Liver (tissue), 9 donors: ENCODE data around the gene BFSP2. TPM values are rescaled to one million over a fixed set of nuclear protein-coding genes. Genes with fewer than 3 reads are reported as not detected.
"Not testable (repeated sequence)": the region's sequence is repeated elsewhere in the genome, so short reads cannot be mapped to it uniquely, and the experiment has no call there.

ENCODE experiments used
- DNase-seq: peaks from one replicate; pipeline ENCODE4 v3.0.0-alpha.2; 2017; ENCODE audit warnings: low spot score
- H3K27ac ChIP-seq, 2 donors: one replicate each; pipeline ENCODE4 v1.7.0; 2013; ENCODE audit warnings: inconsistent platforms in 2 of 2, low read length in 2 of 2, control low read depth in 1 of 2, low read depth in 1 of 2, mild to moderate bottlenecking in 1 of 2
- H3K27me3 ChIP-seq, 4 donors: one replicate each; pipeline versions ENCODE4 v1.6.1 to v1.7.0; 2013; ENCODE audit warnings: low read length in 3 of 4, inconsistent platforms in 1 of 4, mild to moderate bottlenecking in 1 of 4, moderate library complexity in 1 of 4; ENCODE audit not compliant: control insufficient read depth in 4 of 4, insufficient read depth in 4 of 4
- H3K36me3 ChIP-seq, 4 donors: one replicate each; pipeline versions ENCODE4 v1.6.1 to v1.7.0; 2013; ENCODE audit warnings: low read length in 3 of 4, mild to moderate bottlenecking in 3 of 4, low read depth in 1 of 4, moderate library complexity in 1 of 4; ENCODE audit not compliant: control insufficient read depth in 4 of 4, insufficient read depth in 3 of 4
- H3K4me1 ChIP-seq, 4 donors: one replicate each; pipeline versions ENCODE4 v1.6.1 to v1.7.0; 2013; ENCODE audit warnings: low read length in 3 of 4, mild to moderate bottlenecking in 3 of 4, moderate library complexity in 1 of 4; ENCODE audit not compliant: control insufficient read depth in 4 of 4, insufficient read depth in 4 of 4
- H3K4me3 ChIP-seq, 3 donors: one replicate each; pipeline versions ENCODE4 v1.6.1 to v1.7.0; 2013; ENCODE audit warnings: low read length in 3 of 3, control low read depth in 1 of 3, low read depth in 1 of 3, mild to moderate bottlenecking in 1 of 3
- H3K9ac ChIP-seq, 2 donors: one replicate each; pipeline ENCODE4 v1.7.0; 2013; ENCODE audit warnings: low read length in 2 of 2, mild to moderate bottlenecking in 2 of 2, moderate library complexity in 2 of 2, control low read depth in 1 of 2, low read depth in 1 of 2
- H3K9me3 ChIP-seq, 4 donors: one replicate each; pipeline versions ENCODE4 v1.6.1 to v1.7.0; 2013; ENCODE audit warnings: low read length in 3 of 4; ENCODE audit not compliant: control insufficient read depth in 4 of 4
- EGR1 ChIP-seq, 2 donors: IDR thresholded peaks; 2 replicates each; pipeline ENCODE4 v1.6.1; 2016 to 2018; ENCODE audit warnings: antibody characterized with exemption in 2 of 2, low read depth in 2 of 2
- FOXA1 ChIP-seq: IDR thresholded peaks from 2 replicates; pipeline ENCODE4 v1.6.1; 2016; ENCODE audit warnings: antibody characterized with exemption
- FOXA2 ChIP-seq: IDR thresholded peaks from 2 replicates; pipeline ENCODE4 v1.6.1; 2016; ENCODE audit warnings: antibody characterized with exemption
- GABPA ChIP-seq, 2 donors: IDR thresholded peaks in 1 of 2; conservative IDR thresholded peaks in 1 of 2; 2 replicates each; pipeline ENCODE4 v1.6.1; 2016; ENCODE audit warnings: antibody characterized with exemption in 2 of 2, mild to moderate bottlenecking in 1 of 2, moderate library complexity in 1 of 2
- HNF4A ChIP-seq, 2 donors: conservative IDR thresholded peaks; 2 replicates each; pipeline ENCODE4 v1.6.1; 2016; ENCODE audit warnings: antibody characterized with exemption in 2 of 2, mild to moderate bottlenecking in 2 of 2
- HNF4G ChIP-seq: IDR thresholded peaks from 2 replicates; pipeline ENCODE4 v1.6.1; 2016; ENCODE audit warnings: antibody characterized with exemption
- JUND ChIP-seq, 2 donors: IDR thresholded peaks; 2 replicates each; pipeline ENCODE4 v1.6.1; 2016; ENCODE audit warnings: antibody characterized with exemption in 2 of 2
- NR2F2 ChIP-seq: IDR thresholded peaks from 2 replicates; pipeline ENCODE4 v1.6.1; 2016; ENCODE audit warnings: antibody characterized with exemption
- RAD21 ChIP-seq, 2 donors: IDR thresholded peaks; 2 replicates each; pipeline ENCODE4 v1.6.1; 2016; ENCODE audit warnings: antibody characterized with exemption in 2 of 2, mild to moderate bottlenecking in 2 of 2
- RXRA ChIP-seq, 2 donors: IDR thresholded peaks; 2 replicates each; pipeline ENCODE4 v1.6.1; 2017 to 2018; ENCODE audit warnings: antibody characterized with exemption in 2 of 2, mild to moderate bottlenecking in 1 of 2
- SP1 ChIP-seq: IDR thresholded peaks from 2 replicates; pipeline ENCODE4 v1.6.1; 2018; ENCODE audit warnings: antibody characterized with exemption, mild to moderate bottlenecking
- TAF1 ChIP-seq: conservative IDR thresholded peaks from 2 replicates; pipeline ENCODE4 v1.6.1; 2016; ENCODE audit warnings: antibody characterized with exemption, mild to moderate bottlenecking
- YY1 ChIP-seq: IDR thresholded peaks from 2 replicates; pipeline ENCODE4 v1.6.1; 2016; ENCODE audit warnings: antibody characterized with exemption, mild to moderate bottlenecking
- WGBS: extraction: QIAGEN DNeasy Blood & Tissue Kit; methylation state at CpG from one replicate; pipeline ENCODE4 v1.1.7; 2013; 5-methylcytosine and 5-hydroxymethylcytosine counted together
- polyA plus RNA-seq, 2 donors: library from polyadenylated mRNA; stranded (reverse) in 1 of 2; unstranded in 1 of 2; fragments of 200-250 nt in 1 of 2; fragments of >200 nt in 1 of 2; fragmentation: Nextera tagmentation in 1 of 2; extraction: Ambion mirVana in 1 of 2; gene quantifications; one replicate each; pipeline versions ENCODE4 v1.2.1 to v1.2.3, GENCODE V29; 2013 to 2015
- total RNA-seq, 2 donors: library from RNA; depleted of rRNA; stranded (reverse); fragments of >200 nt; gene quantifications; one replicate each; pipeline ENCODE4 v1.2.3, GENCODE V29; 2014
- TF ChIP-seq, protein P1 (sequence below): IDR thresholded peaks from 2 replicates; pipeline ENCODE4 v1.6.1; 2016; ENCODE audit warnings: antibody characterized with exemption
- TF ChIP-seq, protein P2 (sequence below): fragments of 150-350 bp; IDR thresholded peaks from 2 replicates; pipeline ENCODE4 v1.5.1; 2017; ENCODE audit warnings: improper control_type of control experiment, low read depth, low read length; ENCODE audit not compliant: missing input control
- TF ChIP-seq, protein P3 (sequence below): IDR thresholded peaks from 2 replicates; pipeline ENCODE4 v1.6.1; 2016; ENCODE audit warnings: antibody characterized with exemption, mild to moderate bottlenecking
- TF ChIP-seq, protein P4 (sequence below): IDR thresholded peaks from 2 replicates; pipeline ENCODE4 v1.6.1; 2016; ENCODE audit warnings: antibody characterized with exemption
- TF ChIP-seq, protein P5 (sequence below): IDR thresholded peaks from 2 replicates; pipeline ENCODE4 v1.6.1; 2016; ENCODE audit warnings: antibody characterized with exemption
- donor health status: healthy.
- donor health status: healthy.
- donor health status: healthy.
- donor health status: healthy.
- donor health status: healthy.

Gene BFSP2
- total and polyA plus RNA-seq, 4 donors, result 0.42 TPM; not detected in 3

DNA sequence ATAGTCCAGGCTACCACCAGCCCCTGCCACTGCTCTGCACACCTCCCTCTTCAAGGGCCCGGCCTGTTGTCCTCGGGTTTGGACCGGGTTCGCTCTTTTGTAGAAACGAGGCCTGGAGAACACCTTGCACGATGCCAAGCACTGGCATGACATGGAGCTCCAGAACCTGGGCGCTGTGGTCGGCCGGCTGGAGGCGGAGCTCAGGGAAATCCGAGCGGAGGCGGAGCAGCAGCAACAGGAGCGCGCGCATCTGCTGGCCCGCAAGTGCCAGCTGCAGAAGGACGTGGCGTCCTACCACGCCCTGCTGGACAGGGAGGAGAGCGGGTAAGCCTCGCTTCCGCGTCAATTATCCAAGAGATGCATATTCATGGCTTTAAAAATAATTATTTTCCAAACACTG lies 72.4 kb downstream of the BFSP2 start:
- H3K36me3 ChIP-seq, result no peaks in the 10 kb centered on the region
- no peaks in the 10 kb centered on the region for H3K9me3 ChIP-seq
- H3K27me3 ChIP-seq, result peaks cover 0 to 3% (median 0%) of the 10 kb centered on the region in 4 donors
- peaks cover 3 to 28% (median 21%) of the 10 kb centered on the region in 4 donors for H3K4me1 ChIP-seq
- DNase-seq, result no peak
- H3K4me3 ChIP-seq, result no peak overlapping the region
- TF ChIP-seq, protein P1, sequence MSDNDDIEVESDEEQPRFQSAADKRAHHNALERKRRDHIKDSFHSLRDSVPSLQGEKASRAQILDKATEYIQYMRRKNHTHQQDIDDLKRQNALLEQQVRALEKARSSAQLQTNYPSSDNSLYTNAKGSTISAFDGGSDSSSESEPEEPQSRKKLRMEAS, result no peak
- TF ChIP-seq JUND (IDR thresholded peaks at IDR 0.05), result no peak
- TF ChIP-seq YY1, result no peak
- TF ChIP-seq NR2F2, result no peak
- TF ChIP-seq TAF1, result no peak
- TF ChIP-seq FOXA2, result no peak
- TF ChIP-seq HNF4G, result no peak
- TF ChIP-seq, protein P2, sequence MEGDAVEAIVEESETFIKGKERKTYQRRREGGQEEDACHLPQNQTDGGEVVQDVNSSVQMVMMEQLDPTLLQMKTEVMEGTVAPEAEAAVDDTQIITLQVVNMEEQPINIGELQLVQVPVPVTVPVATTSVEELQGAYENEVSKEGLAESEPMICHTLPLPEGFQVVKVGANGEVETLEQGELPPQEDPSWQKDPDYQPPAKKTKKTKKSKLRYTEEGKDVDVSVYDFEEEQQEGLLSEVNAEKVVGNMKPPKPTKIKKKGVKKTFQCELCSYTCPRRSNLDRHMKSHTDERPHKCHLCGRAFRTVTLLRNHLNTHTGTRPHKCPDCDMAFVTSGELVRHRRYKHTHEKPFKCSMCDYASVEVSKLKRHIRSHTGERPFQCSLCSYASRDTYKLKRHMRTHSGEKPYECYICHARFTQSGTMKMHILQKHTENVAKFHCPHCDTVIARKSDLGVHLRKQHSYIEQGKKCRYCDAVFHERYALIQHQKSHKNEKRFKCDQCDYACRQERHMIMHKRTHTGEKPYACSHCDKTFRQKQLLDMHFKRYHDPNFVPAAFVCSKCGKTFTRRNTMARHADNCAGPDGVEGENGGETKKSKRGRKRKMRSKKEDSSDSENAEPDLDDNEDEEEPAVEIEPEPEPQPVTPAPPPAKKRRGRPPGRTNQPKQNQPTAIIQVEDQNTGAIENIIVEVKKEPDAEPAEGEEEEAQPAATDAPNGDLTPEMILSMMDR, result no peak
- H3K9ac ChIP-seq, result no peak overlapping the region
- no peak overlapping the region for H3K27ac ChIP-seq
- 90% methylated on average over 24 of the region's 24 CpGs for whole genome bisulfite sequencing

DNA sequence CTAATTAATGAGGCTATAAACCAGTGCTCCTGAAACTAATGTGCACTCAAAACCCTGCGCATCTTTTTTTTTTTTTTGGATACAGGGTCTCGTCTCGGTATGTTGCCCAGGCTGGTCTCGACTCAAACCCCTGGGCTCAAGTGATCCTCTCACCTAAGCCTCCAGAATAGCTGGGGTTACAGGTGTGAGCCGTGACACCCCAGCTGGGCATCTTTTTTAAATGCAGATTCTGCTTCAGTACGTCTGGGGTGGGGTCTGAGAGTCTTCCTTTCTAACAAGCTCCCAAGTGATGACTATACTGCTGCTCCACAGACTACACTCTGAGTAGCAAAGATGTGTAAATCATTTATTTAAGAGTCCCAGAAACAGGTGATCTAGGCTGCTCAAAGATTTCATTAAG lies 73.0 kb downstream of the BFSP2 start:
- no peak for DNase-seq
- Histone ChIP-seq H3K27me3 (peaks cover 0 to 3% (median 0%) of the 10 kb centered on the region in 4 donors), H3K9ac (no peak overlapping the region), H3K4me1 (peaks cover 3 to 28% (median 21%) of the 10 kb centered on the region in 4 donors), H3K36me3 (no peaks in the 10 kb centered on the region), H3K4me3 (no peak overlapping the region), H3K9me3 (no peaks in the 10 kb centered on the region), H3K27ac (no peak overlapping the region)
- WGBS, result 98% methylated on average over 6 of the region's 6 CpGs
- no peak for TF ChIP-seq RXRA (IDR thresholded peaks at IDR 0.05)
- TF ChIP-seq, protein P1, result no peak
- TF ChIP-seq SP1, result no peak
- TF ChIP-seq FOXA1, result no peak
- TF ChIP-seq, protein P3, sequence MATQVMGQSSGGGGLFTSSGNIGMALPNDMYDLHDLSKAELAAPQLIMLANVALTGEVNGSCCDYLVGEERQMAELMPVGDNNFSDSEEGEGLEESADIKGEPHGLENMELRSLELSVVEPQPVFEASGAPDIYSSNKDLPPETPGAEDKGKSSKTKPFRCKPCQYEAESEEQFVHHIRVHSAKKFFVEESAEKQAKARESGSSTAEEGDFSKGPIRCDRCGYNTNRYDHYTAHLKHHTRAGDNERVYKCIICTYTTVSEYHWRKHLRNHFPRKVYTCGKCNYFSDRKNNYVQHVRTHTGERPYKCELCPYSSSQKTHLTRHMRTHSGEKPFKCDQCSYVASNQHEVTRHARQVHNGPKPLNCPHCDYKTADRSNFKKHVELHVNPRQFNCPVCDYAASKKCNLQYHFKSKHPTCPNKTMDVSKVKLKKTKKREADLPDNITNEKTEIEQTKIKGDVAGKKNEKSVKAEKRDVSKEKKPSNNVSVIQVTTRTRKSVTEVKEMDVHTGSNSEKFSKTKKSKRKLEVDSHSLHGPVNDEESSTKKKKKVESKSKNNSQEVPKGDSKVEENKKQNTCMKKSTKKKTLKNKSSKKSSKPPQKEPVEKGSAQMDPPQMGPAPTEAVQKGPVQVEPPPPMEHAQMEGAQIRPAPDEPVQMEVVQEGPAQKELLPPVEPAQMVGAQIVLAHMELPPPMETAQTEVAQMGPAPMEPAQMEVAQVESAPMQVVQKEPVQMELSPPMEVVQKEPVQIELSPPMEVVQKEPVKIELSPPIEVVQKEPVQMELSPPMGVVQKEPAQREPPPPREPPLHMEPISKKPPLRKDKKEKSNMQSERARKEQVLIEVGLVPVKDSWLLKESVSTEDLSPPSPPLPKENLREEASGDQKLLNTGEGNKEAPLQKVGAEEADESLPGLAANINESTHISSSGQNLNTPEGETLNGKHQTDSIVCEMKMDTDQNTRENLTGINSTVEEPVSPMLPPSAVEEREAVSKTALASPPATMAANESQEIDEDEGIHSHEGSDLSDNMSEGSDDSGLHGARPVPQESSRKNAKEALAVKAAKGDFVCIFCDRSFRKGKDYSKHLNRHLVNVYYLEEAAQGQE, result no peak
- no peak for TF ChIP-seq EGR1 (IDR thresholded peaks at IDR 0.05; ENCODE audit: low read depth in 2 of 2)
- TF ChIP-seq, protein P4, sequence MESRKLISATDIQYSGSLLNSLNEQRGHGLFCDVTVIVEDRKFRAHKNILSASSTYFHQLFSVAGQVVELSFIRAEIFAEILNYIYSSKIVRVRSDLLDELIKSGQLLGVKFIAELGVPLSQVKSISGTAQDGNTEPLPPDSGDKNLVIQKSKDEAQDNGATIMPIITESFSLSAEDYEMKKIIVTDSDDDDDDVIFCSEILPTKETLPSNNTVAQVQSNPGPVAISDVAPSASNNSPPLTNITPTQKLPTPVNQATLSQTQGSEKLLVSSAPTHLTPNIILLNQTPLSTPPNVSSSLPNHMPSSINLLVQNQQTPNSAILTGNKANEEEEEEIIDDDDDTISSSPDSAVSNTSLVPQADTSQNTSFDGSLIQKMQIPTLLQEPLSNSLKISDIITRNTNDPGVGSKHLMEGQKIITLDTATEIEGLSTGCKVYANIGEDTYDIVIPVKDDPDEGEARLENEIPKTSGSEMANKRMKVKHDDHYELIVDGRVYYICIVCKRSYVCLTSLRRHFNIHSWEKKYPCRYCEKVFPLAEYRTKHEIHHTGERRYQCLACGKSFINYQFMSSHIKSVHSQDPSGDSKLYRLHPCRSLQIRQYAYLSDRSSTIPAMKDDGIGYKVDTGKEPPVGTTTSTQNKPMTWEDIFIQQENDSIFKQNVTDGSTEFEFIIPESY, result no peak
- no peak for TF ChIP-seq GABPA (IDR thresholded peaks at IDR 0.05 in 1 of 2, conservative IDR thresholded peaks at IDR 0.05 in 1 of 2)
- no peak for TF ChIP-seq HNF4A (conservative IDR thresholded peaks at IDR 0.05)
- TF ChIP-seq, protein P5, sequence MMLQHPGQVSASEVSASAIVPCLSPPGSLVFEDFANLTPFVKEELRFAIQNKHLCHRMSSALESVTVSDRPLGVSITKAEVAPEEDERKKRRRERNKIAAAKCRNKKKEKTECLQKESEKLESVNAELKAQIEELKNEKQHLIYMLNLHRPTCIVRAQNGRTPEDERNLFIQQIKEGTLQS, result no peak
- TF ChIP-seq FOXA2, result no peak
- TF ChIP-seq YY1, result no peak
- no peak for TF ChIP-seq NR2F2
- TF ChIP-seq TAF1, result no peak
- TF ChIP-seq, protein P2, result no peak
- TF ChIP-seq RAD21 (IDR thresholded peaks at IDR 0.05), result no peak

DNA sequence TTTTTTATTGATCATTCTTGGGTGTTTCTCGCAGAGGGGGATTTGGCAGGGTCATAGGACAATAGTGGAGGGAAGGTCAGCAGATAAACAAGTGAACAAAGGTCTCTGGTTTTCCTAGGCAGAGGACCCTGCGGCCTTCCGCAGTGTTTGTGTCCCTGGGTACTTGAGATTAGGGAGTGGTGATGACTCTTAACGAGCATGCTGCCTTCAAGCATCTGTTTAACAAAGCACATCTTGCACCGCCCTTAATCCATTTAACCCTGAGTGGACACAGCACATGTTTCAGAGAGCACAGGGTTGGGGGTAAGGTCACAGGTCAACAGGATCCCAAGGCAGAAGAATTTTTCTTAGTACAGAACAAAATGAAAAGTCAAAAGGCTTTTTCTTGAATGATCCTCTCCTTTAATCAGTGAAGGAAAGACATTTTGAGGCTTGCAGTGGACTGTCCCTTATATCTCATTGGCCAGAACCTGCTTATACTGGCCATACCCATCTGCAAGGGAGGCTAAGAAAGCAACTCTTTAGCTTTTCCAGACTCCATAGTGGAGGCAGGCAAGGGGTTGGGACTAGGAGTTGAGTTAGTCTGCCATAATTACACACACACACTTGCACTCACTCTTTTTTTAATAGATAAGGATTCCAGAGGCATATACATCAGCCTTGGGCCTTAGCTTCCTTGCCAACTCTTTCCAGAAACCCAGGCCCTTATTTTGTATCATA lies 73.8 kb downstream of the BFSP2 start:
- not testable (repeated sequence) for DNase-seq, H3K27ac ChIP-seq, H3K27me3 ChIP-seq, H3K36me3 ChIP-seq, H3K4me3 ChIP-seq, H3K9ac ChIP-seq, H3K9me3 ChIP-seq
- peaks cover 3 to 26% (median 21%) of the 10 kb centered on the region in 4 donors for H3K4me1 ChIP-seq
- WGBS, result 36% methylated on average over 1 of the region's 5 CpGs
